CMK (cell line): ENCODE results near the gene GREM1.

Experiments
- DNase-seq: peaks from one replicate; pipeline ENCODE4 v3.0.0-alpha.2; 2010; ENCODE audit warnings: low read depth

Gene GREM1

DNA sequence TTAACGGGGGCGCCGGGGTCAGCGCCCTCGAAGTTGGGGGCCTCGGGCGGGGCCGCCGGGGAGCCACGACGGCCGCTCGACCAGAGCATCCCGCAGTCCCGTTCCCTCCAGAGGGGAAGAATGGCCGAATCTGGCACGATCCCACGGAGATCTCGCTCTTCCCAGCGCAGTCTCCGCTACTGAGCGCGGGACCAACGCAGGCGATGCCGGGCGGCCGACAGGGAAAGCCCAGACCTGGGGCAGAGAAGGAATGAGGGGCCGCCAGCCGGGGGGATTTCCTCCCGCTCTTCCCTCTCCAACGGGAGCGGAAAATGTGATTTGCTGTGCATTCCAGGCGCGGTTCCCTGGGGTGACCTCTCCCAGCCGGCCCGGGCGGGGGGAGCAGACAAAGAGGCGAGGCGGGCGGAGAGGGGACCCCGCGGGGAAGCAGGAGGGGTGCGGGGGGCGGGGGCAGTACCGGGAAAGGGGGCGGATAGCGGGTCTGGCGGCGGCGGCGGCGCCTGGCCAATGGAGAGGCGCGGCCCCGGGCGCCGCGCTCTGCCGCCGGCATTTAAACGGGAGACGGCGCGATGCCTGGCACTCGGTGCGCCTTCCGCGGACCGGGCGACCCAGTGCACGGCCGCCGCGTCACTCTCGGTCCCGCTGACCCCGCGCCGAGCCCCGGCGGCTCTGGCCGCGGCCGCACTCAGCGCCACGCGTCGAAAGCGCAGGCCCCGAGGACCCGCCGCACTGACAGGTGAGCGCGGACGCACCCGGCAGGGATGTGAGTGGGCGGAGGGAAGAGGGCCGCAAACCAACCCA is at the start of gene GREM1:
TSS of gene GREM1 (plus strand) at position 579 of the 801 bp plus-strand sequence. CDS start 12,687 bp downstream, outside the sequence.
- DNase-seq: no peak

DNA sequence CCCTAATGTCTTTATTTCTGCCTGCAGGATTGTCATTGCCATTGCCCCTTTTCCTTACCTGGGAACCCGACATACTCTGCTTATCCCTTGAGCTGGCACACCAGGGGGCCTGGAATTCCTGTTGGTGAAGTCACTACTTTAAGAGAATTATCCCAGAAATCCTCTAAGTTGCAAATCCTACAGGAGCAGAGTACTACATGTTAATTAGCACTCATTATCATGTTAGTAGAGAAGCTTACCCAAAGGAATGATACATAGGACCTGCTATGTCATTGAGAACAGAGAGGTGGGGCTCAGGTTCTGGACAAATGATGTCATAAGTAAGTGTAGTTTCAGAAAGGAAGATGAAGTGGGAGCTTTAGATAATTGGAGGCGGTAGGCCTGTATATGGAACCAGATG is 48.9 kb upstream of the GREM1 start:
- no peak for DNase-seq

- no peak for DNase-seq
Observed at GRCh38 chr15:32669896-32670611, 47.8 kb upstream of the GREM1 start.

GRCh38 chr15:32670623-32671022 is 47.2 kb upstream of the GREM1 start:
- DNase-seq: no peak

- no peak for DNase-seq
Observed at GRCh38 chr15:32671339-32672325, 46.2 kb upstream of the GREM1 start.

DNA sequence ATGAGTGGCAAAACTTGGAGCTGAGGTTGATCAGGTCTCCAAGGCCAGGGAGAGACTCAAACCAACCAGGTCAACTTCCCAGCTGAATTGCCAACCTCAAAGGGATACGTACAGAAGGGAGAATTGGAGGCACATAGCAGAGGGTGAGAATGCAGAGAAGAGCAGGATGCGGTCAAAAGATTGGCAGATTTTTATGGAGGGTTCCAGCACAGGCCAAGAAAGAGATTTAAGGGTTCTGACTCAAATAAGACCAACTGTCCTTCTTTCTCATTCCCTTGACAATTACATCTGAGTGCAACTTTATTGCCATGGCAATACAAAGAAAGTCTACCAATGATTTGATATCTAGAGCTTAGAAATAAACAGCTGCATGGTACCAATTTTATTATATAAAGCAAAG is 43.1 kb upstream of the GREM1 start:
- no peak for DNase-seq

DNA sequence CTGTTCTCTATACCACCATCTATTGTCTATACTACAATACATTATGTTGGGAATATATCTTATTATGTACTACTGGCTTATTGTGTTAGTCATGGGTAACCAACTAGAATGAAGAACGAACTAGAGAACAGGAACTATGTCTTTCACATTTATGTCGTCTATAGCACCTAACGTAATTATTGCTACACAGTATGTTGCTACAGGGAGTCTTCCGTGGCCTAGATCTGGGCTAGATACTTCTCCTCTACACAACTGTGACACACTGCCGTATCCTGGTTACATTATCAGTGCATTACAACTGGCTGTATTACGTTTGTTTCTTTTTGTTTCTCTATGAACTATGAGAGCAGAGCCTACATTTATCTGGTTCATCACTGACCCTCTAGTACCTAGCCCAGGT is 42.3 kb upstream of the GREM1 start:
- no peak for DNase-seq

DNA sequence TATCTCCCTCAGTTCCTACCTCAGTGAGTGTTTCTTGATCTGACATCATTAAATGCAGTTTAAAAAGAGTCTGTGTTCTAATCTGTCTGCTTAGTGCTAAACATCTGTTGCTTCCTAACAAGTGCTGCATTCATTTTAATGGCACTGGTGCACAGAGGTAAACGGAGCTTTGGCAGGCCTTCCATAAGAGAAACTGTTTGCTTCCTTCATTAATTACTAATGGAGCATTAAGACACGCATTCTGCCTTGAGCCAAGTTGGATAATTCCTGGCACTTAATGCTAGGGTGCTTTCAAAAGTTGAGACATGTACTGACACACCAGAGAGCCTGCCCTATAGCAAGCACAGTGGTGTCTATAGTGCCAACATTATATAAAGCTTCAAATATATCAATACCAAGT is 41.6 kb upstream of the GREM1 start:
- DNase-seq: no peak

GRCh38 chr15:32677238-32677750 is 40.5 kb upstream of the GREM1 start:
- DNase-seq: no peak

- no peak for DNase-seq
Observed at GRCh38 chr15:32679298-32679690, 38.5 kb upstream of the GREM1 start.

- DNase-seq: no peak
Observed at GRCh38 chr15:32682569-32682968, 35.2 kb upstream of the GREM1 start.

DNA sequence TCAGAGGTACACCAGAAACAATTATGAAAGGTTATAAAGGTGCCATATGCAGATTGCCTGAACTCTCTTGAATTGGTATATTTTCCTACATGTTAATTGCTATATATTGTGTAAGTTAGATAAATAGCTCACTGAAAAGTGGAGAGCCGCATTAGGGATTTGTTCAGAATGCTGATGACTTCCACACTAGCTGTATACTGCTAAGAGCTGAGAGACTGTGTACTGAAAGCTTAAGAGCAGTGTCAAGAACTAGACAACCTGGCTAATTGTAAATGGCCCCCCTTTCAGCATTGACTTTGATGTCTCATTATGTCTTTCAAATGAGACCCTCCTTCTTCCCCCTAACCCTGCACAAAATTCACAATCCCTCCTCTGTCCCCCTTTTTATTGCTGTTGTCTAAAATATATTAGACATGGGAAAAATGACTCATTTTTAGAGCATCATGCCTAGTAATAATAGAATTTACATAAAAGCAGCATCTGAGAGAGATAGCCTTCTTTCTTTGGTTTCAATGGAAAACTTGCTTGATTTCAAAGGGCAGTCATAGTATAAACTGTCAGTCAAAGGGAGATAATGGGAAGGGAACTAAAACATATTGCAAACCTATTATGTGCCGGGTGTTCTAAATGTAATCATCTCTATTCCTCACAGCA is 34.7 kb upstream of the GREM1 start:
- no peak for DNase-seq

GRCh38 chr15:32683906-32684584 is 33.8 kb upstream of the GREM1 start:
- no peak for DNase-seq

DNA sequence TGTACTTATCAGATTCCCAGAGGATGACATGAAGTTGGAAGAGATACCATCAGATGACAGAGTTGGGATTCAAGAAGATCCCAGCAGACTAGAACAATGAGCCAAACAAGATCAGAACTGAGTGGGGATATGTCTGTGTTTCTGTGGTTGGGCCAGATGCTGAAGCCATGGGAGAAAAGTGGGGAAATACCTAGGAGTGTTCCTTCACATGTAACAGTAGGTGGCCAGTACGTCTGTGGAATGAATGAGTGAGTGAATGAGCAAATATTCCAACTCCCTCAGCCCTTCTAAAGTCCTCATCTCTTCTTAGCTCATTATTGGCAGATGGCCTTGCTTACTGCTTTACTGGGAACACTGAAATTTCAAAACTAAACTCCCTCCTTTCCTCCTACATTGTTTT is 32.2 kb upstream of the GREM1 start:
- DNase-seq: no peak

DNA sequence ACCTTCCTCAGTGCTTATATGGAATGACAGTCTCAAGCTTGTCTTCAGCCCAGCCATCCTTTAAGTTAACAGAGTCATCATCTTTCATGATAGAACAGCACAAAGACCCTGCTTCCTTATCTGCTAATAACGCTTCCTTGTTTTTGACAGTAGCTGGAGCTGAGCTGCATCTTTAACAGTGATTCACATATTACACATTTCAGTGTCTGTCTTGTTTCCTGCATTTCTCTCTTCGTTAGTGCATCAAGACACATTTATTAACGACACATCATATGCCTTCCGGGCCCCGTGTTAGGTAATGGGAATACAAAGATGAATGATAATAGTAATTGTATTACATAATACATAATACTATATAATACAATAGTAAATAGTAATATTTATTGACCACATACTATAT is 30.2 kb upstream of the GREM1 start:
- DNase-seq: no peak

DNA sequence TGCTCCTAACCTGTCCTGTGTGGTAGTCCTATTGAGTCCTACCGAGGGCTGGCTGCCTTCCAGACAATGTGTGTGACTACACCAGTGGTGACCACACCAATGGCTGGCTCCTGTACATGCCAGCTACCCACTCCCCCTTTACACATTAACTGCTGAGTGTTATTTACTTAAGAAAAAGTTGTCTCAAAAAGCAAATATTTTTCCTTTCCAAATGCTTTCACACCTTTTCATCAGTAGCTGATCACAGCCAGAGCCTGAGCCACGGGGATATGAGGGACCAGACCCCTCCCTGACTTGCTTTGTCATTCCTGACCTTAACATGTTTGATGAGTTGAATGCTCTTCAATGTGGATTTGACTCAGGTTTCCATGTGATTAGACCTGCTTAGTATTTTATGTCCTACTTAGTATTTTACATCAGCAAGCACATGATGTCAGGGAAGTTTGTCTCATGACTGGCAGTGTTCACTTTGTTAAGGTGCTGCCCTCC is 29.6 kb upstream of the GREM1 start:
- no peak for DNase-seq

DNA sequence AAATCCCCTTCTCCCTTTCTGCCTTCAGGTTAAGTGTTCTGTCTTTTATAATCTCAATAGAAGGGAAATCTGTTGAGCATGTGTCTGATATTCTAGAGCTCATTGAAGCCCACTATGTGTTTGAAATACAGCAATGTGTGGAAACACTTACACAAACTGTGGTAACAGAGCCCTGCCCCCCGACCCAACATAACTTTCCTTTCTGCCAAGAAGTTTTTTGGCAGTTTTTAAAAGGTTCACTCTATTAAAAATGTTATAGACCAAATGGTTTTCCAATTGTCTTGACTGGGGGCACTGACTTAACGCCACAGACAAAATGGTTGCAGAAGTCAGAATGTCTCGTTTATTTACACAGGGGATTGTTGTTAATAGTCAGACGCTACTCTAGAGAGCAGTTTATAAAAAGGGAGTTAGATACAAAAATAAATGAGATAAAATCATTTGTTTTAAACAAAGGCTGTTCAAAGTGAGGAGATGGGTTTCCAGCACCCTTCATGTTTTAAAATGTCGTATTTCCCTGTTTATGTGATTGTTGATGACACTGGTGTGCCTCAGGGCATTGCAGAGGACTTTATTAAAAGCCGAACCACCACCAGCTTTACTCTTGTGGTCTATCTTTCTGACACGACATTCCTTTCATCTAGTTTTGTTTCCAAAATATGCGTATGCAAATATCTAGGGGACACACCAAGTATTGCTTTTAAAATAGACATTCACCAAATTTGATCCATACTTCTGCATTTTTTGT is 26.7 kb upstream of the GREM1 start:
- DNase-seq: no peak

DNA sequence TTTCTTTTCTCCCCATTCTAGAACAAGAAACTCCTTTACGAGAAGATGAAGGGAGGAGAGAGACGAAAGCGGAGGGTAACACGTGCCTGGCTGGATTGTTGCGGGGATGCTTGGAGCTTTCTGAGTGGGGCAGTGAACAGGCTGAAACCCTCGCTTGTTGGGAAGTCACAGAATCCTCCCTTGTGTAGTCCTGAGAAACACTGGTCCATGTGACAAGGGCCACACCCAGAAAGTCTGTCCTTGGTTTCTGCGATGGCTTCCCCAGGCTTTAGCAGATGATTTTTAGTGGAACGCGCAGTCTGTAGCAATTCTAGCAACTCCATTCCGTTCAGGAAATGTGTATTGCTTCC is 26.1 kb upstream of the GREM1 start:
- no peak for DNase-seq

DNA sequence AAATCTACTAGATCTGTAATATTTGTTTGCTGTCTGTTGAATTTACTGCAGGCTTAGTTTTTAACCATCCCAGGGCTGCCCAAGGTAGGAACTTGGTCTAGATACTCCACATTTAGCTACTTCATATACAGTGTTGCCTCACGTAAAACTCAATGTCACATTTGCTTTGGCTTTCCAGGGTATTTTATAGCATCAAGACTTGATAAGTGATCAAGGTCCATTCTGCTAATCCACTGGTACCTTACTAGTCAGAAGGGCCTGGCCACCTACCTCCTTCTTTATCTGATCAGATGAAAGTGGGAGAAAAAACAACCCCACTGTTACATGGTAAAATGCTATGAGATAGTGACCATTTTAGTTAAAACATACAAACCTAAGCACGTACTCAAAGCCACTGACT is 25.5 kb upstream of the GREM1 start:
- DNase-seq: no peak
